ENCODE data around the gene RAI1. TPM values are rescaled to one million over a fixed set of nuclear protein-coding genes. Genes with fewer than 3 reads are reported as not detected.

RAI1 gene
- total RNA-seq, 1 donor from 2014 or later: 31.2 TPM

DNA sequence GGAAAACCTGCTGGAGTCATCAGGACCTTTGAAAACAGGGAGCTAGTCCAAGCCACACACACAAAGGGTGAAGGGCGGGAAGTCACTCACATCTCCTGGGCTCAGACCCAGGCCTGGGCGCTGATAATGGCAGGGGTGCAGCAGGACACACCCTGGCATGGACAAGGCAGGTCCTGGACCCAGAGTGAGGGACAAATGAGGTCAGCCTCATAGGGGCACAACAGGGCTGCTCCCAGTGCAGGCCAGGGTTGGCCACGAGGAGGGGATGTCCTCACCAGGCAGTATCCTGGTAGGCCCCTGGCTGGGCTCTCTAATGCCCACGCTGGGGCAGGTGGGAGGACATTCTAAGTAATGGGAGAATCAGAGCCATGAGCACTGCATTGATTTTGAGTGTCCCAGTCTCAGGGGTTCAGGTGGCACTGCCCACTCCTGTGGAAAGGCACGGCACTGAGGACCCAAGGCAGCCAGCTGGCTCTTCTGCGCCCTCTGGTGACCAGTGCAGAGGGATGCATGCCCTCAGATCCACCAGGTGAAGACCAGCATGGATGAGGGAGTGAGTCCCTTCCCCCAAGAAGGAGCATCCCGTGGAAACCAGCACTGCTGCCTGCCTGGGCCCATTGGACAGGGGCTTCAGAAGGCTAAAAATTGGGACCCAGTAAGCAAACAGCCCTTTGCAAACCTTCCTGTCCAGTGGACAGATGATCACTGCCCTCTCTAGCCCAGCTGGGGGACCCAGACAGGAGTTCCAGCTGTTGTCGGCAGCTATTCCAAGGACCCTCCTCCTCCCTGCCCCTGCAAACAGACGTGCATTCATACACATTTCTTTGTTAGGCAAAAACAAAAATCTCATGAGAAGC is 178.9 kb downstream of the RAI1 start:
- no peaks in the 10 kb centered on the region for H3K36me3 Mint-ChIP-seq (ENCODE audit: low read depth)
- ATAC-seq (ENCODE audit: low read depth): peak; percentile 99
- DNase-seq: peak; percentile 65
- TF ChIP-seq, protein P1, sequence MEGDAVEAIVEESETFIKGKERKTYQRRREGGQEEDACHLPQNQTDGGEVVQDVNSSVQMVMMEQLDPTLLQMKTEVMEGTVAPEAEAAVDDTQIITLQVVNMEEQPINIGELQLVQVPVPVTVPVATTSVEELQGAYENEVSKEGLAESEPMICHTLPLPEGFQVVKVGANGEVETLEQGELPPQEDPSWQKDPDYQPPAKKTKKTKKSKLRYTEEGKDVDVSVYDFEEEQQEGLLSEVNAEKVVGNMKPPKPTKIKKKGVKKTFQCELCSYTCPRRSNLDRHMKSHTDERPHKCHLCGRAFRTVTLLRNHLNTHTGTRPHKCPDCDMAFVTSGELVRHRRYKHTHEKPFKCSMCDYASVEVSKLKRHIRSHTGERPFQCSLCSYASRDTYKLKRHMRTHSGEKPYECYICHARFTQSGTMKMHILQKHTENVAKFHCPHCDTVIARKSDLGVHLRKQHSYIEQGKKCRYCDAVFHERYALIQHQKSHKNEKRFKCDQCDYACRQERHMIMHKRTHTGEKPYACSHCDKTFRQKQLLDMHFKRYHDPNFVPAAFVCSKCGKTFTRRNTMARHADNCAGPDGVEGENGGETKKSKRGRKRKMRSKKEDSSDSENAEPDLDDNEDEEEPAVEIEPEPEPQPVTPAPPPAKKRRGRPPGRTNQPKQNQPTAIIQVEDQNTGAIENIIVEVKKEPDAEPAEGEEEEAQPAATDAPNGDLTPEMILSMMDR (IDR thresholded peaks at IDR 0.05): peak; percentile 84
- no peaks in the 10 kb centered on the region for H3K9me3 Mint-ChIP-seq
- no peaks in the 10 kb centered on the region for H3K27me3 Mint-ChIP-seq
- POLR2A ChIA-PET: interaction anchor here (1.7 kb wide), 1 partner anchor 178 kb away, joined by 12 read pairs; no protein-coding TSS in a partner anchor
- H3K4me1 Mint-ChIP-seq: no peaks in the 10 kb centered on the region
- no peak overlapping the region for H3K4me3 Mint-ChIP-seq
- H3K27ac Mint-ChIP-seq: no peak overlapping the region
- CTCF ChIA-PET: interaction anchor here (0.7 to 10.1 kb wide), 10 partner anchors 10 to 180 kb away, joined by 4 to 76 read pairs (median 6); partner anchors contain the start of gene SREBF1
- intact Hi-C loops (cut with micrococcal nuclease): loop anchor here (1.0 to 5.0 kb wide), 8 partner anchors 24 to 503 kb away; partner anchors contain the start of genes RAI1 and SREBF1

DNA sequence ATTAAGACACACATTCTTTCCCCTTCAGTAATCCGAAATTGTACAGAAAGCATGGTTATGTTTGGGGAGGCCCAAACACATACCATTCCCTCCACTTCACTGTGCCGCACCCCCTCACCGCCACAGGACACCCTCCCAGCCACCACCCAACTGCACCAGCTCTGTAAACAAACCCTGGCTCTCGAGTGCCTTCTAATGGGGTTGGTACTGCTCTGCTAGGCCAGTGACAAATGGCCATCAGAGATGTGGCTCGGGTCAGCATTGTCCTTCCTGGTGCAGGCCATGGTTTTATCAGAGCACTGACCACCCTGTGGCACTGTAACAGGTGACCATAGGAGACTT is 179.5 kb downstream of the RAI1 start:
- H3K4me1 Mint-ChIP-seq: no peaks in the 10 kb centered on the region
- no peak overlapping the region for H3K4me3 Mint-ChIP-seq
- ChIA-PET CTCF (interaction anchor here (0.7 to 10.1 kb wide), 9 partner anchors 10 to 181 kb away, joined by 4 to 76 read pairs (median 6); partner anchors contain the start of gene SREBF1), POLR2A (interaction anchor here (1.7 kb wide), 1 partner anchor 178 kb away, joined by 12 read pairs; no protein-coding TSS in a partner anchor)
- H3K36me3 Mint-ChIP-seq (ENCODE audit: low read depth): no peaks in the 10 kb centered on the region
- H3K27ac Mint-ChIP-seq: no peak overlapping the region
- intact Hi-C loops (cut with micrococcal nuclease): loop anchor here (1.0 to 5.0 kb wide), 8 partner anchors 24 to 503 kb away; partner anchors contain the start of genes RAI1 and SREBF1
- no peaks in the 10 kb centered on the region for H3K27me3 Mint-ChIP-seq
- TF ChIP-seq, protein P1 (IDR thresholded peaks at IDR 0.05): no peak
- H3K9me3 Mint-ChIP-seq: no peaks in the 10 kb centered on the region
- ATAC-seq (ENCODE audit: low read depth) (no peak), DNase-seq (no peak)

Other genes with a start within 250 kb of the RAI1 start
- gene MED9, start 204.5 kb upstream of the RAI1 start, total RNA-seq: 16.2 and 20.1 TPM in 2 replicates
- gene RASD1, start 185.1 kb upstream of the RAI1 start, total RNA-seq: 0.86 and 1.0 TPM in 2 replicates
- 11.4 and 12.2 TPM in 2 replicates for gene PEMT, start 89.8 kb upstream of the RAI1 start, total RNA-seq
- gene SREBF1, start 155.5 kb downstream of the RAI1 start, total RNA-seq: 16.7 and 19.7 TPM in 2 replicates